KMS-11 (cell line): ENCODE measurements around the gene RELL1.

Source experiments
- H2AFZ ChIP-seq: fragments of 200-600 bp; sonication (generic); 2 replicates; pipeline ENCODE4 v1.6.1; 2016; ENCODE audit warnings: antibody characterized with exemption, mixed run types, low read depth
- H3K27ac ChIP-seq: fragments of 200-600 bp; sonication (generic); 2 replicates; pipeline ENCODE4 v1.6.1; 2016; ENCODE audit warnings: mild to moderate bottlenecking, mixed run types
- H3K27me3 ChIP-seq: fragments of 200-600 bp; sonication (generic); 2 replicates; pipeline ENCODE4 v1.6.1; 2017; ENCODE audit warnings: mild to moderate bottlenecking, low read depth, mixed run types, moderate library complexity; ENCODE audit not compliant: insufficient read depth
- H3K36me3 ChIP-seq: fragments of 200-600 bp; sonication (generic); 2 replicates; pipeline ENCODE4 v1.6.1; 2017; ENCODE audit warnings: mild to moderate bottlenecking, mixed run types; ENCODE audit not compliant: insufficient read depth
- H3K4me1 ChIP-seq: fragments of 200-600 bp; sonication (generic); 2 replicates; pipeline ENCODE4 v1.6.1; 2016; ENCODE audit warnings: mild to moderate bottlenecking, low read depth, mixed run types; ENCODE audit not compliant: poor library complexity, severe bottlenecking
- H3K4me2 ChIP-seq: fragments of 200-600 bp; sonication (generic); 2 replicates; pipeline ENCODE4 v1.7.0; 2016; ENCODE audit warnings: mild to moderate bottlenecking, mixed run types
- H3K4me3 ChIP-seq: fragments of 200-600 bp; sonication (generic); IDR thresholded peaks from 2 replicates; pipeline ENCODE4 v1.6.1; 2017; ENCODE audit warnings: low read depth, low read length, mixed read lengths; ENCODE audit not compliant: insufficient read depth
- H3K79me2 ChIP-seq: fragments of 200-600 bp; sonication (generic); 2 replicates; pipeline ENCODE4 v1.6.1; 2016; ENCODE audit warnings: low read depth, mixed run types; ENCODE audit not compliant: insufficient read depth
- H3K9ac ChIP-seq: fragments of 200-600 bp; sonication (generic); 2 replicates; pipeline ENCODE4 v1.6.1; 2016; ENCODE audit warnings: mild to moderate bottlenecking, mixed run types
- H4K20me1 ChIP-seq: fragments of 200-600 bp; sonication (generic); 2 replicates; pipeline ENCODE4 v1.6.1; 2016; ENCODE audit warnings: mild to moderate bottlenecking, mixed run types; ENCODE audit not compliant: insufficient read depth
- TF ChIP-seq, protein P1 (sequence below): fragments of 200-600 bp; sonication (generic); conservative IDR thresholded peaks from 2 replicates; pipeline ENCODE4 v1.6.1; 2017; ENCODE audit warnings: low read depth, mild to moderate bottlenecking, antibody characterized with exemption, low read length, moderate library complexity, mixed read lengths

RELL1 gene

DNA sequence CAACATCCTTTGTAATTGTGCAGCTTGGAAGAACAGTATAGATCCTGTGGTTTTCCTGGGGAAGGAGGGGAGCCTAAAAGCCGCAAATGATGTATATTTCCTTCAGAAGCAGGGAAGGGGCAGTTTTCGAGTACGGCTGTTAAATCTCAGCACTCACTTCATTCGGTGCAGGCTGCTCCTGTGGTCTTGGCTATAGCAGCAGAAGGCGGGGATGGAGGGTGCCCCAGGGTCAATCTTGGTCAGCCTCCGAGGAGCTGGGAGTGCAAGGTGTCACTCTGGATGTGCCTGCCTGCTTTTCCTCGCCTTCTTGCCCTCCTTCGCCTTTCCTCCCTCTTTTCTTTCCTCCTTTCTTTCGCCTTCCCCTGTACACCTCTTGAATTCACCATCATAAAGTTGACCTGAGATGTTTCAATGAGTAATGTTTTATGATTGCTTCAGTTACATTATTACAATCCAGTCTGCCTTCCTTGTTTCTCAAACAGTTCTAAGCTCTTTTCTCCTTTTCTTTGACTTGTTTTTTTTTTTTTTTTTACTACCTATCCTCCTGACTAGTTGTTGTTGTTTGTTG, 101.6 kb downstream of the RELL1 start:
- TF ChIP-seq, protein P1, sequence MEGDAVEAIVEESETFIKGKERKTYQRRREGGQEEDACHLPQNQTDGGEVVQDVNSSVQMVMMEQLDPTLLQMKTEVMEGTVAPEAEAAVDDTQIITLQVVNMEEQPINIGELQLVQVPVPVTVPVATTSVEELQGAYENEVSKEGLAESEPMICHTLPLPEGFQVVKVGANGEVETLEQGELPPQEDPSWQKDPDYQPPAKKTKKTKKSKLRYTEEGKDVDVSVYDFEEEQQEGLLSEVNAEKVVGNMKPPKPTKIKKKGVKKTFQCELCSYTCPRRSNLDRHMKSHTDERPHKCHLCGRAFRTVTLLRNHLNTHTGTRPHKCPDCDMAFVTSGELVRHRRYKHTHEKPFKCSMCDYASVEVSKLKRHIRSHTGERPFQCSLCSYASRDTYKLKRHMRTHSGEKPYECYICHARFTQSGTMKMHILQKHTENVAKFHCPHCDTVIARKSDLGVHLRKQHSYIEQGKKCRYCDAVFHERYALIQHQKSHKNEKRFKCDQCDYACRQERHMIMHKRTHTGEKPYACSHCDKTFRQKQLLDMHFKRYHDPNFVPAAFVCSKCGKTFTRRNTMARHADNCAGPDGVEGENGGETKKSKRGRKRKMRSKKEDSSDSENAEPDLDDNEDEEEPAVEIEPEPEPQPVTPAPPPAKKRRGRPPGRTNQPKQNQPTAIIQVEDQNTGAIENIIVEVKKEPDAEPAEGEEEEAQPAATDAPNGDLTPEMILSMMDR, result no peak
- Histone ChIP-seq H4K20me1 (no peaks in the 10 kb centered on the region), H3K27ac (no peak overlapping the region), H3K36me3 (no peaks in the 10 kb centered on the region), H3K9ac (no peak overlapping the region), H3K27me3 (no peaks in the 10 kb centered on the region), H3K4me2 (no peak overlapping the region), H3K79me2 (no peaks in the 10 kb centered on the region), H3K4me3 (no peak overlapping the region), H3K4me1 (no peaks in the 10 kb centered on the region), H2AFZ (no peak overlapping the region)

- Histone ChIP-seq H3K4me2 (no peak overlapping the region), H3K27ac (no peak overlapping the region), H3K4me3 (no peak overlapping the region)
These were observed 102.1 kb downstream of the RELL1 start for GRCh38 chr4:37584071-37584470.

DNA sequence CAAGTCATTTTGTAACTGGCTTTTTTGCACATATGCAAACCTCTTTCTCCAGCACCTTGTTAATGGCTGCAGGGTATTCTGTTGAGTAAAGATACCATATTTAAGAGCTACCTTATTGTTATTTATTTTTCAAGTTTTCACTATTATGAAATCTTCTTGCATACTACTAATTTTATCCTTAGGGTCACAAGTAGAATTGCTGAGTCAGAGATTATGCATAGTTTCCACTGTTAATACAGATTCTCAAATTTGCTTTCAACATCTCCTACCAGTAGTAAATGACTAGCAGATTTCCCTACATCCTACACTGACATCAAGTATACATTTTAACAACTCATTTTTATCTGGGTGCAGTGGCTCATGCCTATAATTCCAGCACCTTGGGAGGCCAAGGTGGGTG, 112.6 kb downstream of the RELL1 start:
- H2AFZ ChIP-seq, result no peak overlapping the region
- H4K20me1 ChIP-seq, result no peaks in the 10 kb centered on the region
- no peaks in the 10 kb centered on the region for H3K4me1 ChIP-seq
- no peaks in the 10 kb centered on the region for H3K27me3 ChIP-seq
- no peaks in the 10 kb centered on the region for H3K36me3 ChIP-seq
- TF ChIP-seq, protein P1, result no peak
- no peak overlapping the region for H3K4me3 ChIP-seq
- no peaks in the 10 kb centered on the region for H3K79me2 ChIP-seq
- H3K9ac ChIP-seq, result no peak overlapping the region
- no peak overlapping the region for H3K27ac ChIP-seq
- no peak overlapping the region for H3K4me2 ChIP-seq

More at GRCh38 chr4:37584071-37584470, 102.1 kb downstream of the RELL1 start:
- Histone ChIP-seq H3K36me3 (no peaks in the 10 kb centered on the region), H3K79me2 (no peaks in the 10 kb centered on the region), H2AFZ (no peak overlapping the region), H3K9ac (no peak overlapping the region), H4K20me1 (no peaks in the 10 kb centered on the region), H3K27me3 (no peaks in the 10 kb centered on the region), H3K4me1 (no peaks in the 10 kb centered on the region)
- TF ChIP-seq, protein P1, result no peak

DNA sequence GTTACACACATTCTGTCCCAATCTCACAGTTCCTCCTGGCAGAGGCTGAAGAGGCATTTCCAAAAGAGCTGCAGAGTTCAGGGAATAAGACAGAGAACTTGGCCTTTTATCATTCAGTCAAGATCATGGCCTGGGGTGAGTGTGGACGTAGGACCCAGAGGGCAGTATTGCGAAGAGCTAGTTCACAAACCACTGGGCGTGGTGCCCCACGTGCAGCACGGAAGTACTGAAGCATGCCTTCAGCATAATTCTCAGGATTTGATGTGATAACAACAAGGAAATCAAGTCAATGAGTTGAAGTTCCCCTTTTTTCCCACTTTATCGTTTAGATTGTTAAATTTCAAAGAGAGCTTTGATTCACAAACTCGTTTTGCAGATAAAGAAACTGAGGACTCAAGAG, 117.7 kb downstream of the RELL1 start:
- TF ChIP-seq, protein P1, result no peak
- Histone ChIP-seq H3K79me2 (no peaks in the 10 kb centered on the region), H3K27ac (no peak overlapping the region), H3K9ac (no peak overlapping the region), H3K36me3 (no peaks in the 10 kb centered on the region), H3K4me3 (no peak overlapping the region), H3K4me1 (no peaks in the 10 kb centered on the region), H3K4me2 (no peak overlapping the region), H4K20me1 (no peaks in the 10 kb centered on the region), H3K27me3 (no peaks in the 10 kb centered on the region), H2AFZ (no peak overlapping the region)
